HG03159 (cell line): ENCODE measurements around the gene GPR156.
"Not testable (repeated sequence)": the region's sequence is repeated elsewhere in the genome, so short reads cannot be mapped to it uniquely, and the experiment has no call there.

Experiments
- ATAC-seq: cut with Tn5 transposase; IDR thresholded peaks from one replicate; pipeline ENCODE4 v1.9.1; 2021; ENCODE audit warnings: mild to moderate bottlenecking, moderate library complexity; ENCODE audit not compliant: unreplicated experiment

GPR156 gene

DNA sequence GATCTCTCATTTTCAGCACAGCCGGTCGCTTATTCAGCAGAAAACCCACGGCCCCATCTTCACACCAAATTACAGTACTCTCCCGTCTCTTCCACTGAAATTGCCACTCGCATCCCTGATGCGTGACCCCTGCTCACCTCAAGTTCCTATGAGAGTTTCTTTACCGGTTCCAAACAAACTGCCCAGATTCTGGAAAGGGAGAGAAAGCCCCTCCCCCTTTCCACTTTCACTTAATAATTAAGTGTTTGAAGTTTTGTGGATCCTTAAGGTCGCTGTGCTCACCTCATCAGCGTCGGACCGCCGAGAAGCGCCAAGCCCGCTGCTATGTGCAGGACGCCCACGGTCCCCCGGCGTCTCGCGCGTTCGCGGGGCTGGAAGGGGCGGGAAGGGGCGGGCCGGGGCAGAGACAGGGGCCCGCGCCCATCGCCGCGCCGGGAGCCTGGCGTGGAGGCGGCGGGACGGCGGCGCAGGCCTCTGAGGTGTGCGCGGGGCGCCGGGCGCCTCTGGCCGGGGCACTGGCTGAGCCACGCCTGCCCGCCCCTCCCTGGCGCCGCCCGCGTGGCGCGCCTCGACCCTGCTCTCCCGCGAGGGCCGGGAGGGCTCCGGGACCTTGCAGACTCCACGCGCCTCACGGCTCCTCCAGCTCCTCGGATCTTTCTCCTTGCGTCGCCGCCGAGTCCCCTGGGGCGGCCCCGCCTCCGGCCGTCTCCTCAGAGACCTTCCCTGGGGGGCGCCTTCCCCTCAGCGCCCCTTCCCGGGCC, at the start of gene GPR156:
Gene GPR156, minus strand, starts transcription at position 476 of the 761 bp plus-strand sequence. CDS start 41,124 bp downstream, outside the sequence.
- no peak for ATAC-seq

DNA sequence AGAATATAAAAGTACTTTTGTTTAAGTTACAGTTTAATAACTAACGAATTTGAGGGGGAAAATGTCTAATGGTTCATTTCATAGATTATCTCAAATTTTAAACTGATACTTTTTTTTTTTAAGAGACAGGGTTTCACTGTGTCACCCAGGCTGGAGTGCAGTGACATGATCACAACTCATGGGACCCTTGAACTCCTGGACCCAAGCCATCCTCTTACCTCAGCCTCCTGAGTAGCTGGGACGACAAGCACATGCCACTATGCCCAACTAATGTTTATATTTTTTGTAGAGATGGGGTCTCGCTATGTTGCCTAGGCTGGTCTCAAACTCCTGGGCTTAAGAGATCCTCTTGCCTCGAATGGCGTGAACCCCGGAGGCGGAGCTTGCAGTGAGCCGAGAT, 47.6 kb upstream of the GPR156 start:
- no peak for ATAC-seq

DNA sequence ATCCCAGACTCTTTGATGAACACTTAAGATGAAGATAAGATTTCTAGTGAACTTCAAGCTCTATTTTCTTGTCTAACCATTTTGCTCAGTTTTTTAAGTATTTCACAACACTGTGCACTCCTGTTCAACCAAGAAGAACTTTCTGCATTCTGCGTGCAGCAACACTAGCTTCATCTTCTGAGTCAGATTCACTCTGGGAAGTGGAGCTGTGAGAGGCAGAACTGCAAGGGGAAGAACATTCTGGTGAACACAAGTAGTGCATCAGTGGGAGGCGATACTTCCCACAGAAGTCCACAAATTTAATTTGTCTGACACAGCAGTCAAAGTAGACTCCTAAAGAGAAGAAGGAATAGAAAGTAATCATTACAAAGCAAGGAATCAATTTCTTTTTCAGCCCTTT, 46.1 kb upstream of the GPR156 start:
- no peak for ATAC-seq

DNA sequence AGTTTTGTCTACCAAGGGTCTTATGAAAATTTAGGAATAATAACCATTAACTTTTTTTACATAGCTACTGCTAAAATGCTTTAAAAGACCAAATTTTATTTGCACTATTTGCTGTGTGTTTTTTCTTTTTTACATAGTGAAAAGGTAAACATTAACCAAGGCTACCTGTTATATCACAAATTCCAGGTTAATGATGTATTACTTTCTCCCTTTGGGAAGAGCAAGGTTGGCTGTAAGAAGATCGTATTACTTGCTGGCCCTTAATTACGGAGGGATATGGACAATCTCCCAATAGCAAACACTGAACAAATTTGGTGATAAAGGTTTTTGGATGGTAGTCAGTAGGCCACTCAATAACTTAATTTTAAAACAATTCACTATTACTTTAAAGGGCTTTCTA, 41.8 kb upstream of the GPR156 start:
- no peak for ATAC-seq

DNA sequence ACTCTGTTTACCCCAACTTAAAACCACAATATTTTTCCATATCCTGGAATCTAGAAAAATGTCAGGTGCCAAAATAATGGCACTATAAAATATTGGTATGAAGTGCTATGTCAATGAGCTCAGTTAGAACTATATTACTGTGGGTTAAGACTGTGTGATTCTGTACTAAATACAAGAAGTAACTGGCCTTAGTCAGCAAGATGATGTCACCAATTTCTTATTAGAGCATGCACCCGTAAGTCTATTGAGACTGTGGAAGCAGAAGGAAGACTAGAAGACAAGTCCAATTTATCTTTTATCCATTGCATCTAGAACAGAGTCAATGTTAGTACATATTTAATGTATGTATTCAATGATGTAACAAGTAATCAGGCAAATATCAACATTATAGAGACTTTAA, 39.2 kb upstream of the GPR156 start:
- no peak for ATAC-seq

DNA sequence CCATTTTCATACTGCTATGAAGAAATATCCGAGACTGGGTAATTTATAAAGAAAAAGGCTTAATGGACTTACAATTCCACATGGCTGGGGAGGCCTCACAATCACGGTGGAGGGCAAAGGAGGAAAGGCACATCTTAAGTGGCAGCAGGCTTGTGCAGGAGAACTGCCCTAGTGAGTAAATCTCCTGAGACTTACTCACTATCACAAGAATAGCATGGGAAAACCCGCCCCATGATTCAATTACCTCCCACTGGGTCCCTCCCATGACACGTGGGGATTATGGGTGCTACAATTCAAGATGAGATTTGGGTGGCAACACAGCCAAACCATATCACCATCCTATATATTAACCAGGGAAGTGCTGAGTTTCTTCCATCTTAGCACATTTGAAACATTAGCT, 38.7 kb upstream of the GPR156 start:
- not testable (repeated sequence) for ATAC-seq

DNA sequence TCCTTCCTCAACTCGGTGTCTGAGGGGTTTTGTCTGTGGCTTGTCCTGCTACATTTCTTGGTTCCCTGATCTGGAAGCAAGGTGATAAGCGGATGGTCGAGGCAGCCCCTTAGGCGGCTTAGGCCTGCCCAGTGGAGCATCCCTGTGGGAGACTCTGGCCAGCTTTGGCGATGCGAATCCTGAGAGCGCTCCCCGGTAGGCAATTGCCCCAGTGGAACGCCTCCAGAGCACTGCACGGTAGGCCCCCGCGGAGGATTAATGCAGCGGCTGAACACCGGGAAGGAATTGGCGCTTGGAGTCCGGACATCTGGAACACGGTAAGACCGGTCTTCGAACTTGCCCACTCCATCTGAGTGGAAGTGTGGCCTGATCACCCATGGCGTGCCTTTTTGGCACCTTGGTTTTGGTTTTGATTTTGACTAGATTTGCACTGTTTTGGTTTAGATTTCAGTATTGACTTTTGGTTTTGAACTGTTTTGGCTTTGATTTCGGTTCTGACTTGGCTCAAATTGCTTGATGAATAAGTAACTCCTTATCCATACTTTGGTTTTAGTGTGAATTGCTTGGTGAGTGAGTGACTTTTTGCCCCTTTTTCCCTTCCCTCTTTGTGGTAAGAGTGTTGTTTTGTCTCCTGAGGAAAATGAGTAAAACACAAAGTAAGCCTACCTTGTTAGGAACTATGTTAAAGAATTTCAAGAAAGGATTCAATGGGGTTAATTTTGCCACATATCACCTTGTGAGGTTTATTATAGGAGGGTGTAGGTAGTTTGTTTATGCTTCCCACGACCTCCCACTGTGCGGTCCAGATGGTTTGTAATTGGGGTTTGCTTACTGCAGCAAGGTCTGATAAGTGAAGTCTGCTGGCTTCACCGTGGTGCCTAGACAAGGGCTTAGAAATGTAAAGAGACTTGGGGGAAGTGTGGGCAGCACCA, 27.1 kb upstream of the GPR156 start:
- no peak for ATAC-seq

DNA sequence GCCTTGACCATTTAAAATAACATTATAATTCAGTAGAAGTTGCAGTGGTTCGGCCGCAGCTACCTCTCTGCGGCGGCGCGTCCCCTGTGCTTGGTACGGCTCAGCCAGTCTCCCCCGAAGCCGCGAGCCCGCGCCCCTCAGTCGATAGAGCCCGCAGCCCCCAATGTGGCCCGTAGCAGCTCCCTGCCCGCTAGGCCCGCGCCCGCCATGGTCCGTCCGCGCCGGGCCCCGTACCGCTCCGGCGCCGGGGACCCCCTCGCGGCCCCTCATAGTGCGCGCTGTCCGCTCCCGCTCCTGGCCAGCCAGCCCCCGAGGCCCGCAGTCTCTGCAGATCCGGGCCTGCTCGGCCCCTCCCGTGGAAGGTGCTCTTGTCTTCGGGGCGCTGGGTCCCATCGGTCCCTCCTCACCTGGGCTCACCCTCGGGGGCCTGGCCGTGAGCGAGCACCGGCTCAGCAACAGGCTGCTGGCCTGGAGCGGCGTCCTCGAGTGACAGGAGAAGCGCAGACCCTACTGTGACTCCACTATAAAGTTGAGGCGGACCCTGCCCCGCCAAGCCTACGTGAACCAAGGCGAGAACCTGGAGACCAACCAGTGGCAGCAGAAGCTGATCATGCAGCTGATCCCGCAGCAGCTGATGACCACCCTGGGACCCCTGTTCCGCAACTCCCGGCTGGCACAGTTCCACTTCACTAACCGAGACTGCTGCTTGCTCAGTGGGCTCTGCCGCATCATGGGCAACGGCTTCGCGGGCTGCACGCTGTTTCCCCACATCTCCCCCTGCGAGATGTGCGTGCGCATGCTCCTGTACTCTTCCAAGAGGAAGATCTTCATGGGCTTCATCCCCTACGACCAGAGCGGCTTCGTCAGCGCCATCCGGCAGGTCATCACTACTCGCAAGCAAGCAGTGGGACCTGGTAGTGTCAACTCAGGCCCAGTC, 21.8 kb upstream of the GPR156 start:
- ATAC-seq = no peak

DNA sequence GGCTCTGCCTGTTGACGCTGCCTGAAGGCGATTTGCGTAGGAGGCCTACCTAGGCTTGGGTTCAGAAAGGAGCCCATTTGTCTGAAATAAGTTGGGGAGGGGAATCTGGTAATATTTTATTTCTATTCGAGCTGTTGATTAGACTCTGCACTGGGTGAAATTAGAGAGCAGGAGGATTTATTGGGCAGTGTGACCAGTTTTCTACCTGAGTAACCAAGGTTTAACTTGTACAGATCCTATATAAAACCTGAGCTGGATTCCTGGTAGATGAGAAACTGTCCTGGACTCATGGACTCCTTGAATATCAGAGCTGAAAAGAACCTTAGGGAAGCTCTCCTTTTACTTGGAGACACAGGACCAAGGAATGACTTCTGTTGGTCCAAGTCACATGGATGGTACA, 19.6 kb upstream of the GPR156 start:
- no peak for ATAC-seq

DNA sequence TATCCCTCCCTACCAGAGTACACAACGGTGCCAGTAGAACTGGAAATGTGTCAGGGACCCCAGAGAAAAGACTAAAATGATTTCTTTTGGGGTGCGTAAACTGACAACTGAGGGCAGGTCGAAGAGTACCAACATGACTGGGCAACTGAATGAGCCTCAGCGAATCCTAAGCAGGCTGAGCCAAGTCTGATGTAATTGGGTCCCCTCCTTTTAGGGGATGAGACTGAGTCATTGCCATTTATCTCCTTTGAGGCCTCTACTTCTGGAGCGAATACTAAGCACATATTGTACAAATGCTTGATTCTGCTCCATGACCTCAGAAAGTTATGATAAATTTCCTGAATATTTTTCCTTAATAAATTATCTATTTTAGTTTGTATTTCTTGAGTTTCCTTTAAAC, 17.3 kb upstream of the GPR156 start:
- ATAC-seq = no peak

DNA sequence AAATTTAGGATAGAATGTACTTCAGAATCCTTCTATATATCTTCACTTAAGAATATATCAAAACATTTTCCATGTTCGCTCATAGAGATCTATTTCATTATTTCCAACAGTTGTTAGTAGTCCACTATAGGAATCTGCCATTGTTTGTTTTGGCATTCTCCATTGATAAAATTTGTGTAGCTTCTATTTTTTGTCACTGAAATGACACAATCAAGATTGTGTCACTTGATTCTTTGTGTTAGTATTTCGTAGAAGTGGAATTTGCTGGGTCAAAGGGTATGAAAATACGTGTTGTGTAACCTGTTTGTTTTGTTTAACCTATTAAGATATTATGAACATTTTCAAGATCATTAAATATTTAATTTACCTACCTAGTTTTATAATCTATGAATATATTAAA, 15.9 kb upstream of the GPR156 start:
- ATAC-seq = no peak

DNA sequence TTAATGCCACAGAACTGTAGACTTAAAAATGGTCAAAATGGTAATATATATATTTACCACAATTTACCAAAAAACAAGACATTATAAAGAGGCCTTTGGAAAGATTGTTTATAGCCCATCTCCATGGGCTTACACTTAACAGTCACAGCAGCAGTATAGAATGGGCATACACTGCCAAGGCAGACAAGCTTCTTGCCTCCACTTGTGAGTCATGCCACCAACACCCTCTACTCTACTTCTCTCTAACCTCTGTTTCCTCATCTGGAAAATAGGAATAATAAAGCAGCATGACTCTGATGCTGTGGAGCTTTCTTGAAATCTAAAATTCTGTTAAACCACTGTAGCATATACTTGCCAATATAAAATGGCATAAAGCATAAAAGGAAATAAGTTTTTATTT, 14.4 kb upstream of the GPR156 start:
- ATAC-seq = no peak

DNA sequence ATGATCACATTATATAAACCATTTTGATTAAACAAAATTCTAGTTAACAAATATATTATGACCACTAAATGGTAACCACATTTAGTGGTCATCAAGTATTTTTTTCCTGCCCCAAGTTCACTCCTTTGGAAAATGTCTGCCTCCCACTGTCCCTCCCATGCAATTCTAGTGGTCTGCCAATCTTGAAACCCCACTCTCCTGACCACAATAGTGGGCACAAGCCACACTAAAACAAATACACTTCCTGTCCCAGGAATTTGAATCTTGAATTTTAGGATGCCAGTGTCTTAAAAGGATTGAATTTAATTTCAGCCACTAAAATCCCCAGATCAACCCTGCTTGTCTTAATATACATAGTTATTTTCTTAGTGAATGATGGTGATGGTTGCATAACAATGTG, 14.0 kb upstream of the GPR156 start:
- ATAC-seq = no peak

DNA sequence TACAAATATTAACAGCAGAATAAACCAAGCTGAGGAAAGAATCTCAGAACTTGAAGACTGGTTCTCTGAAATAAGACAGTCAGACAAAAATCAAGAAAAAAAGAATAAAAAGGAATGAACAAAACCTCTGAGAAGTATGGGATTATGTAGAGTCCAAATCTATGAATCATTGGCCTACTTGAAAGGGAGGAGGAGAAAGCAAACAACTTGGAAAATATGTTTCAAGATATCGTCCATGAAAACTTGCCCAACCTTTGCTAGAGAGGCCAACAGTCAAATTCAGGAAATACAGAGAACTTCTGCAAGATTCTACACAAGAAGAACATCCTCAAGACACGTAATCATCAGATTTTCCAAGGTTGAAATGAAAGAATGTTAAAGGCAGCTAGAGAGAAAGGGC, 6.5 kb upstream of the GPR156 start:
- ATAC-seq = not testable (repeated sequence)

DNA sequence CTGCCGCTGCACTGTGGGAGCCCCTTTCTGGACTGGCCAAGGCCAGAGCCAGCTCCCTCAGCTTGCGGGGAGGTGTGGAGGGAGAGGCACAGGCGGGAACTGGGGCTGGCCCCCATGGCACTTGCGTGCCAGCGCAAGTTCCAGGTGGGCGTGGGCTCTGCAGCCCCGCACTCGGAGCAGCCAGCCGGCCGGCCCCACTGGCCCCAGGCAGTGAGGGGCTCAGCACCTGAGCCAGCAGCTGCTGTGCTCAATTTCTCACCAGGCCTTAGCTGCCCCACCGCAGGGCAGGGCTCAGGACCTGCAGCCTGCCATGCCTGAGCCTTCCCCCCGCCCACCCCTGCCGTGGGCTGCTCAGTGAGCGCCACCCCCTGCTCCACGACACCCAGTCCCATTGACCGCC, 4.6 kb upstream of the GPR156 start:
- ATAC-seq = no peak

DNA sequence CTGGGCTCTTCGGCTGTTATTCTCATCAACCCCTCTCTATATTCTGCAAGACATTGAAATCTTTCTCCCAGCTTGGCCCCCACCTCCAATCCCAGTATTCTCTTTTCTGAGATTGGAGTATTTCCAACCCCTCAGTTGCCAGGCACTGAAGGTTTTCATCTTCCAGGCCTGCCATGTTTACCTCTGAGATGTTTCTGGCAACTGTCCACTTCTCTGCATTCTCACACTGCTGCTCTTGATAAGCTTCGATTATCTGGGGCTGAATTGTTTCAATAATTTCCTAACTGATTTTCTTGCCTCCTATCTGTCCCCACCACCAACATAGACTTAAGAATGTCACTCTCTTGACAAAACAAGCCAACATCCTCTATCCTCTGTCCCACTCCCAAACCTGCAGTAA, 1.4 kb upstream of the GPR156 start:
- no peak for ATAC-seq

DNA sequence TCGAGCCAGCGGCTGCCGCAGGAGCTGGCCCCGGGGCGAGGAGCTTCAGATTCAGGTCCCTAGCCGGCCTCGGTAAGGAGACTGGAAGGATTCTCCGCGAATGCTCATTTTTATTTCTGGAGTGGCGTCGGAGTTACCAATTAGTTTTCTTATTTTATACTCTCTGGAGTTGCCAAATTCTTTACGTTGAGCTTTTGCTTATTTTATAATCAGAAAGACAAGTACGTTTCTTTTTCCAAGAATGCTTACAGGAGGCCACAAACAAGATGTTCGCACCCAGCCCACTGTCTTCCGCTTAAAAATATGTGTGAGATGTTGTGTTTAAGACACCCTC, 453 bp upstream of the GPR156 start:
- no peak for ATAC-seq

DNA sequence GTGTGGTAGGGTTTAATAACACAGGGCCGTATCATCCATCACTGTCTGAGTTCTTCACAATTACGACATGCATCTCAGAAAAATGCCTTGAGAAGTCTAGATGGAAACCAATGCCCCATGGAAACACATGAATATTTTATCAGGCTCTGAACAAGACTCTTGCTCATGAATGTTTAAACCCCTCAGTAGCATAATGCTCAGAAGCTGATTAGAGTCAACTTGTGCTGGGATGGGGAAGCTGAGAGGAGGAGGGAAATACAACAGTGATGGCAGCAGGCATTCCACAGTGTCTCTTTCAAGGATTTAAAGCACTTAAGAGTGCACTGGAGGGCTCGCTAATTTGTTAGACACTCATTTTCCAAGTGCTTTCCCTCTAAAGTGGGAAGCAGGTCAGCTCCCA, 3.8 kb downstream of the GPR156 start:
- no peak for ATAC-seq

DNA sequence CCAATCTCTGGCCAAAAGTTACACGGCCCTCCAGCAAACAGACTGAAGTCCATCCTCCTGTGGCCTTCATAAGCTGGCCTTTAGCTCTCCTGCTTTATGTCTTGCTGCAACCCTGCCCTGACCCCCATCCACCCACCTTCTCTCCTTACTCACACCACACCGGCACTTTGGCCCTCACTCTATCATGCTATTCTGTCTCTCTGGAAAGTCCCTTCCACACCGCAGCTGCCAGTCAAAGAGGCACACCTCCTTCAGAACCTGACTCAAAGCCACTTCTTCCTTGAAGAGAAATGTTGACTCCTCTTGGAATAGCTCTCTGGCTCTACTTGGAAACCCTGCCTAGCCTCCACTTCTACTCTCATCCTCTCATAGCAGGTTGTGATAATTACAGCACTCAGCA, 4.5 kb downstream of the GPR156 start:
- no peak for ATAC-seq

DNA sequence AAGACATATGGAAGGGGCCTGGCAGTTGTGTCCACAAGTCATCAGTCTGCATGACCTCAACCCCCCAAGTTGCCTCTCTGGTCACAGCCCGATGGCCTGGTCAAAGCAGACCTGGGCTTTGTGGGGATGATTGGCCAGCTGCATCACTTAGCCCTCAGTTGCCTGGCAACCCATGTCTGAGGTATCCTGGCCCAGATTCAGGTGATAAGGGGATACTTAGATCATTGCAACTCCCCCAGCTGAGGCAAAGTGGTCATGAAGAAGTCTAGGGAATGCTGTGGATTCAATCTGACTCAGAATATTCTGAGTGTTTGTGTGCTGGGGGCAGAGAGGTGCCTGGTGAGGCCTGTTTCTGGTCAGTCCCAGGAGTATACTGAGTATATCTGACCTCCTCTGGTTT, 5.0 kb downstream of the GPR156 start:
- no peak for ATAC-seq

DNA sequence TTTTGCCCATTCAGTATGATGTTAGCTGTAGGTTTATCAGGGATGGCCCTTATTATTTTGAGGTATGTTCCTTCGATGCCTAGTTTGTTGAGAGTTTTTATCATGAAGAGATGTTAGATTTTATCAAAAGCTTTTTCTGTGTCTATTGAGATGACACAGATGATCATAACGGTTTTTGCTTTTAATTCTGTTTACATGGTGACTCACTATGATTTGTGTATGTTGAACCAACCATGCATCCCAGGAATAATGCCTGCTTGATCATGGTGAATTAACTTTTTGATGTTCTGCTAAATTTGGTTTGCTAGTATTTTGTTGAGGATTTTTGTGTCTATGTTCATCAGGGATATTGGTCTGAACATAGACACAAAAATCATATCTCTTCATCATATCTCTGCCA, 8.3 kb downstream of the GPR156 start:
- ATAC-seq = no peak
